Activated T-helper 2 cell treated with anti-CD3 and anti-CD28 coated beads, Interferon-gamma antibody, Interleukin-2, Interleukin-4, amounts not matched to agents 10 μg/mL and 5 μg/mL and 100 μg/mL, durations not matched to agents 14 hours and 24 hours and 36 hours (primary cell): ENCODE measurements around the gene POU5F1. TPM values are rescaled to one million over a fixed set of nuclear protein-coding genes. Genes with fewer than 3 reads are reported as not detected.
"Not testable (repeated sequence)": the region's sequence is repeated elsewhere in the genome, so short reads cannot be mapped to it uniquely, and the experiment has no call there.

Source experiments
- DNase-seq: peaks from one replicate; pipeline ENCODE4 v3.0.0; 2021; ENCODE audit warnings: low spot score
- H3K27ac Mint-ChIP-seq: one replicate; pipeline ENCODE4 v1.8.0; 2021; ENCODE audit warnings: mixed read lengths
- H3K27me3 Mint-ChIP-seq: one replicate; pipeline ENCODE4 v1.8.0; 2021; ENCODE audit warnings: low read depth, mixed read lengths
- H3K36me3 Mint-ChIP-seq: one replicate; pipeline ENCODE4 v1.8.0; 2021; ENCODE audit warnings: low read depth, mixed read lengths
- H3K4me1 Mint-ChIP-seq: one replicate; pipeline ENCODE4 v1.8.0; 2021; ENCODE audit warnings: low read depth, mixed read lengths
- H3K4me3 Mint-ChIP-seq: one replicate; pipeline ENCODE4 v1.8.0; 2021; ENCODE audit warnings: low read depth, mild to moderate bottlenecking, moderate library complexity, mixed read lengths
- H3K9me3 Mint-ChIP-seq: one replicate; pipeline ENCODE4 v1.8.0; 2021; ENCODE audit warnings: mixed read lengths
- intact Hi-C: fragments of 100-400 bp; cut with micrococcal nuclease; formaldehyde crosslinking; loops from one replicate; pipeline ENCODE4 v1.15.1; 2023
- total RNA-seq: library from RNA; stranded (reverse); gene quantifications from 2 replicates; pipeline ENCODE4 v1.2.3, GENCODE V29; 2022

The POU5F1 gene
- total RNA-seq, 1 donor from 2014 or later = not detected

GRCh38 chr6:31185695-31186051 lies 15.2 kb upstream of the POU5F1 start:
- H3K27me3 Mint-ChIP-seq, DNase-seq, H3K4me3 Mint-ChIP-seq, H3K36me3 Mint-ChIP-seq, H3K9me3 Mint-ChIP-seq, intact Hi-C loops, H3K27ac Mint-ChIP-seq, H3K4me1 Mint-ChIP-seq: not testable (repeated sequence)

DNA sequence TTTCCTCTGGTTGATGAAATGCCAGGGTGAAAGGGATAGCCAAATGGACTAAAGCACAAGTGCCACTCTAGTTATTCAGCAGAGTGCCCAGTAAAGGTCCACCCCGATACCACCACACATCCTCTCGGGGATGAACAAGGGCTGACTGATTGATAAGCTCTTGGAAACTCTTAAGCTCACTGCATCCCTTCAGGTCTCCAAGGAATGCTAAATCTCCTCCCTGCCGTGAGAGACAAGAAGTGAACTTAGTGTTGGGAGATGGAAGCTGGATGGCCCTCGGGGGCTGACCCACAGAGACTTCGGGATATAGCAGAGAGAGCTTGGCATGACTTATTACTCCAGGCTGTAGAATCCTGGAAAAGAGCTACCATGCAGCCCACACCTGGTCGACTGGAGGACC lies 13.4 kb upstream of the POU5F1 start:
- H3K36me3 Mint-ChIP-seq, H3K4me3 Mint-ChIP-seq, H3K4me1 Mint-ChIP-seq, H3K27ac Mint-ChIP-seq, intact Hi-C loops, DNase-seq, H3K9me3 Mint-ChIP-seq, H3K27me3 Mint-ChIP-seq: not testable (repeated sequence)

DNA sequence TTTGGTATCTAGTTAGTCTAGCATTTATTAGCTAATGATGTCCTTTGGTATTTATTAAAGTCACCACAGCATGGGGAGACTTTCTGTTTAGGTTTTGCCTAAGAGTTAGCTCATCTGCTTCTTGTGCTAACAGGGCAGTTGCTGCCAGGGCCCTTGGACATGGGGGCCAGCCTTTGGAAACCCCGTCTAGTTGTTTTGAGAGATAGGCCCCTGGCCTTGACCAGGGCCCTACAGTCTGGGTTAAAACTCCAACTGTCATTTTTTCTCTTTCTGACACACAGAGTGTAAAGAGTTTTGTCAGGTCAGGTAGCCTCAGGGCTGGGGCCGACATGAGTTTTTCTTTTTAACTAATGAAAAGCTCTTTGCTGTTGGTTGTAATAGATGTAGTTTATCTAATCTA lies 12.8 kb upstream of the POU5F1 start:
- H3K4me1 Mint-ChIP-seq = peaks cover 11% of the 10 kb centered on the region
- H3K4me3 Mint-ChIP-seq, intact Hi-C loops: not testable (repeated sequence)

GRCh38 chr6:31180500-31180899 lies 10.0 kb upstream of the POU5F1 start:
- Mint-ChIP-seq H3K4me3 (peak overlapping the region; percentile 45), H3K4me1 (peaks cover 11% of the 10 kb centered on the region), H3K36me3 (no peaks in the 10 kb centered on the region), H3K27me3 (no peaks in the 10 kb centered on the region), H3K27ac (no peak overlapping the region), H3K9me3 (no peaks in the 10 kb centered on the region)
- no peak for DNase-seq
- intact Hi-C loops = no loop called here

More for the DNA sequence above, 12.8 kb upstream of the POU5F1 start:
- H3K27ac Mint-ChIP-seq, DNase-seq, H3K36me3 Mint-ChIP-seq, H3K9me3 Mint-ChIP-seq, H3K27me3 Mint-ChIP-seq: not testable (repeated sequence)

DNA sequence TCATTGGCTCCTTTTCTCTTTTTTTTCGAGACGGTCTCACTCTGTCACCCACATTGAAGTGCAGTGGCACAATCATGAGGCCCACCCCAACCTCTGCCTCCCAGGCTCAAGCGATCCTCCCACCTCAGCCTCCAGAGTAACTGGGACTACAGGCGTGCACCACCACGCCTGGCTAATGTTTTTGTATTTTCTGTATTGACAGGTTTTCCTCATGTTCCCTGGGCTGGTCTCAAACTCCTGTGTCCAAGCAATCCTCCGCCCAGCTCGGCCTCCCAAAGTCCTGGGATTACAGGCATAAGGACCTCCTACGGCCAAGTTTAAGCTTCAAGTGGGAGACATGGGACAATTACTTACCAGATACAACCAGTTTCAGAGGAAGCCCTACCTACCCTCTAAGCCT lies 9.4 kb upstream of the POU5F1 start:
- H3K27ac Mint-ChIP-seq = no peak overlapping the region
- no peaks in the 10 kb centered on the region for H3K9me3 Mint-ChIP-seq
- no peak for DNase-seq
- no peaks in the 10 kb centered on the region for H3K27me3 Mint-ChIP-seq
- intact Hi-C loops = no loop called here
- no peaks in the 10 kb centered on the region for H3K36me3 Mint-ChIP-seq
- H3K4me3 Mint-ChIP-seq = no peak overlapping the region
- H3K4me1 Mint-ChIP-seq = peaks cover 9% of the 10 kb centered on the region

DNA sequence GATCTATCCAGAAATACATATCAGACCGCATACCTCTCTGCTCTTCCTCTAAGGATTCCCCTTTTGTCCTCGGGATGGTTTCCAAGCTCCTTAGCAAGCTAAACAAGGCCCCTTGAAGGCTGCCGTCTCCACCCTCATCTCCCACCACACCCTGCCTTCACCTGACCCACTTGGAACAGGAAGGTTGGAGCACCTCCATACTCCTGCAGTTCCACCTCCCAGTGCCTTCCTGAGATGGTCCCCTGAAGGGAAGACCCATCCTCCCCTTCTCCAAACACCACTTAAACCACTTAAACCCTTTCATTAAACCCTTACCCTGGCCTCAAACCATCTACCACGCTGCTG lies 8.5 kb upstream of the POU5F1 start:
- Mint-ChIP-seq H3K4me3 (no peak overlapping the region), H3K36me3 (no peaks in the 10 kb centered on the region), H3K4me1 (peaks cover 9% of the 10 kb centered on the region), H3K27ac (no peak overlapping the region), H3K9me3 (no peaks in the 10 kb centered on the region), H3K27me3 (no peaks in the 10 kb centered on the region)
- DNase-seq = no peak
- intact Hi-C loops = no loop called here

GRCh38 chr6:31178143-31179041 lies 7.9 kb upstream of the POU5F1 start:
- DNase-seq = no peak
- no peaks in the 10 kb centered on the region for H3K9me3 Mint-ChIP-seq
- H3K27me3 Mint-ChIP-seq = no peaks in the 10 kb centered on the region
- peaks cover 9% of the 10 kb centered on the region for H3K4me1 Mint-ChIP-seq
- no peak overlapping the region for H3K4me3 Mint-ChIP-seq
- H3K36me3 Mint-ChIP-seq = no peaks in the 10 kb centered on the region
- intact Hi-C loops = no loop called here
- no peak overlapping the region for H3K27ac Mint-ChIP-seq

- Mint-ChIP-seq H3K36me3 (no peaks in the 10 kb centered on the region), H3K9me3 (no peaks in the 10 kb centered on the region), H3K27ac (no peak overlapping the region), H3K4me3 (no peak overlapping the region), H3K4me1 (peaks cover 9% of the 10 kb centered on the region), H3K27me3 (no peaks in the 10 kb centered on the region)
- intact Hi-C loops = no loop called here
- DNase-seq = no peak
Observed at GRCh38 chr6:31175971-31176370, 5.5 kb upstream of the POU5F1 start.

- DNase-seq = no peak
- no peak overlapping the region for H3K27ac Mint-ChIP-seq
- intact Hi-C loops = no loop called here
- no peaks in the 10 kb centered on the region for H3K9me3 Mint-ChIP-seq
- H3K4me1 Mint-ChIP-seq = peaks cover 9% of the 10 kb centered on the region
- H3K36me3 Mint-ChIP-seq = no peaks in the 10 kb centered on the region
- no peaks in the 10 kb centered on the region for H3K27me3 Mint-ChIP-seq
- H3K4me3 Mint-ChIP-seq = no peak overlapping the region
Observed at GRCh38 chr6:31174378-31174777, 3.9 kb upstream of the POU5F1 start.

DNA sequence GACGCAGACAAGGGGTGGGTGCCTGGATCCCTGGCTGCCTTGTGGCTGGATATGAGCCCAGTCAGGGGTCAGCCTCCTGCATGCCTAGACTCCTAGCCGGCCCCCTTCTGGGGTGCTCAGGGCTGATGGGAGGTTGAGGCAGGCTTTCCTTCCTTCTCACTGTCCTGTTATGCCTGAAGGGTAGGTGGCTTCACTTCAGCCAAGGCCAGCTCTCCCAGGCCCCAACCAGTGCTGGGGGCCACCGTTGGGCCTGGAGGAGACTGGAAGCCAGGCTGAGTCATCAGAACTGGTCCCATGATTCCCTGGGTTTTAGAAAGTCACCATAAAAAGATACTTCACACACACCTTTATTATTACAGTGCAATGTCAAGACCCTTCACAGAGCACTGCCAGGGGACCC lies 2.9 kb upstream of the POU5F1 start:
- Mint-ChIP-seq H3K27ac (no peak overlapping the region), H3K36me3 (no peaks in the 10 kb centered on the region), H3K9me3 (no peaks in the 10 kb centered on the region), H3K4me1 (peaks cover 3% of the 10 kb centered on the region), H3K27me3 (no peaks in the 10 kb centered on the region), H3K4me3 (no peak overlapping the region)
- DNase-seq = no peak
- intact Hi-C loops = no loop called here

DNA sequence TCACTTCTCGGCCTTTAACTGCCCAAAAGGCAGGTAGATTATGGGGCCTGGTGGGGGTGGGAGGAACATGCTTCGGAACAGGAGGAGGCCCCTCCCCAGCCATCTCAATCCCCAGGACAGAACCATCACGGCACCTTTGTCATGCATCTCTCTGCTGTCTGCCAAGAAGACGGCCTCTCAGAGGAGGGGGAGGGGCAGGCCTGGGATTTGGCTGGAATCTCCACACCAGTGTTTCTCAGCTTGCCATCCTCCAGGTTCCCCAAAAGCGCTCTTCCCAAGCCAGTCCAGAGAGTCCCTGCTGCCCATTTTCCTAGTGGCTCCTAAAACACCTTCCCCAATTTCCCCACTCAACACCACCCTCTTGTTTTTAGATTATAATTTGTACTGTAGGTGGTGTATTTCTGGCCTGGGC lies 2.5 kb upstream of the POU5F1 start:
- no peak overlapping the region for H3K4me3 Mint-ChIP-seq
- intact Hi-C loops = no loop called here
- H3K4me1 Mint-ChIP-seq = peaks cover 3% of the 10 kb centered on the region
- no peaks in the 10 kb centered on the region for H3K36me3 Mint-ChIP-seq
- H3K9me3 Mint-ChIP-seq = no peaks in the 10 kb centered on the region
- no peaks in the 10 kb centered on the region for H3K27me3 Mint-ChIP-seq
- no peak for DNase-seq
- no peak overlapping the region for H3K27ac Mint-ChIP-seq

GRCh38 chr6:31171931-31172905 lies 1.7 kb upstream of the POU5F1 start:
- Mint-ChIP-seq H3K36me3 (no peaks in the 10 kb centered on the region), H3K27ac (no peak overlapping the region), H3K27me3 (no peaks in the 10 kb centered on the region), H3K4me3 (no peak overlapping the region), H3K4me1 (peaks cover 3% of the 10 kb centered on the region), H3K9me3 (no peaks in the 10 kb centered on the region)
- intact Hi-C loops = no loop called here
- DNase-seq = no peak
